Endothelial cell of umbilical vein (primary cell): ENCODE data around the gene GRIN3A. TPM values are rescaled to one million over a fixed set of nuclear protein-coding genes. Genes with fewer than 3 reads are reported as not detected.

Source experiments
- BruUV-seq: library from RNA; stranded (reverse); fragments of 400-500 nt; replicated peaks from 2 replicates; lab custom pipeline; 2021; lab: Mats Ljungman, UMichigan
- CTCF ChIA-PET: fragments of 300-600, 350-600 bp; sonication (Branson Sonifier 250); formaldehyde crosslinking; loops from one replicate; lab custom pipeline; 2021; ENCODE audit warnings: antibody characterized with exemption, inconsistent platforms; lab: Charles Lee
- POLR2A ChIA-PET: fragments of 300-600, 350-600 bp; sonication (Branson Sonifier 250); formaldehyde crosslinking; loops from one replicate; lab custom pipeline; 2021; ENCODE audit warnings: antibody characterized with exemption, inconsistent platforms; lab: Charles Lee
- DNase-seq: peaks from one replicate; pipeline ENCODE4 v3.0.0-alpha.2; 2011; ENCODE audit warnings: low read depth, low spot score
- FAIRE-seq: peaks from 2 replicates; lab custom pipeline; 2011; peaks lifted over from hg19 to GRCh38; lab: Jason Lieb, UNC
- H2AFZ ChIP-seq: 2 replicates; pipeline ENCODE4 v1.6.0; 2012; ENCODE audit warnings: low read depth, low read length, control low read depth, inconsistent platforms
- H3K27ac ChIP-seq: 2 replicates; pipeline ENCODE4 v1.5.1; 2011; ENCODE audit warnings: low read depth, mild to moderate bottlenecking, control low read depth, low read length, moderate library complexity; ENCODE audit not compliant: insufficient read depth
- H3K27me3 ChIP-seq, 2 experiments: 2 replicates each; pipeline versions ENCODE4 v1.6.0 to v1.6.1; 2011; ENCODE audit warnings: low read length in 2 of 2, mixed read lengths in 1 of 2; ENCODE audit not compliant: control insufficient read depth in 2 of 2, insufficient read depth in 2 of 2
- H3K36me3 ChIP-seq, 2 experiments: 2 replicates in 1 of 2; 3 replicates in 1 of 2; pipeline ENCODE4 v1.5.1; 2011; ENCODE audit warnings: low read length in 2 of 2, mild to moderate bottlenecking in 1 of 2, moderate library complexity in 1 of 2; ENCODE audit not compliant: control insufficient read depth in 2 of 2, insufficient read depth in 2 of 2; ENCODE audit errors: extremely low read depth in 1 of 2
- H3K4me1 ChIP-seq: 3 replicates; pipeline ENCODE4 v1.5.1; 2011; ENCODE audit warnings: mild to moderate bottlenecking, low read length; ENCODE audit not compliant: control insufficient read depth, insufficient read depth; ENCODE audit errors: extremely low read depth
- H3K4me2 ChIP-seq: 2 replicates; pipeline ENCODE4 v1.6.1; 2011; ENCODE audit warnings: low read length, control low read depth, mixed read lengths; ENCODE audit not compliant: insufficient read depth
- H3K4me3 ChIP-seq, 3 experiments: fragments of 200-600 bp in 1 of 3; sonication (generic), shearing (Covaris generic) in 1 of 3; replicated peaks in 1 of 3; 2 replicates each; pipeline ENCODE4 v1.5.1; 2011 to 2016; ENCODE audit warnings: control low read depth in 3 of 3, low read length in 3 of 3, mild to moderate bottlenecking in 2 of 3, inconsistent platforms in 1 of 3, low read depth in 1 of 3, moderate library complexity in 1 of 3; ENCODE audit not compliant: insufficient read depth in 1 of 3
- H3K79me2 ChIP-seq: 2 replicates; pipeline ENCODE4 v1.6.0; 2012; ENCODE audit warnings: low read length, inconsistent platforms; ENCODE audit not compliant: control insufficient read depth, insufficient read depth
- H3K9ac ChIP-seq: replicated peaks from 2 replicates; pipeline ENCODE3; 2011; ENCODE audit warnings: low read length, control low read depth; ENCODE audit not compliant: insufficient read depth; ENCODE audit errors: extremely low read depth
- H3K9me1 ChIP-seq: replicated peaks from 3 replicates; pipeline ENCODE4 v1.6.0; 2011; ENCODE audit warnings: mild to moderate bottlenecking, low read length; ENCODE audit not compliant: control insufficient read depth, insufficient read depth; ENCODE audit errors: extremely low read depth
- H3K9me3 ChIP-seq: replicated peaks from 2 replicates; pipeline ENCODE4 v1.5.1; 2012; ENCODE audit warnings: low read length, inconsistent platforms; ENCODE audit not compliant: control insufficient read depth, insufficient read depth
- H4K20me1 ChIP-seq: replicated peaks from 2 replicates; pipeline ENCODE3; 2011; ENCODE audit warnings: mild to moderate bottlenecking, low read length; ENCODE audit not compliant: control insufficient read depth, insufficient read depth; ENCODE audit errors: extremely low read depth
- EZH2 ChIP-seq: IDR thresholded peaks from 2 replicates; pipeline ENCODE4 v1.6.1; 2012; ENCODE audit warnings: borderline replicate concordance, low read depth, mild to moderate bottlenecking, moderate library complexity, low read length, inconsistent platforms; ENCODE audit not compliant: severe bottlenecking
- FOS ChIP-seq: IDR thresholded peaks from 2 replicates; pipeline ENCODE4 v1.6.1; 2011; ENCODE audit warnings: mild to moderate bottlenecking, low read length, moderate library complexity, borderline replicate concordance; ENCODE audit not compliant: insufficient read depth
- GATA2 ChIP-seq: IDR thresholded peaks from 2 replicates; pipeline ENCODE4 v1.7.0; 2011; ENCODE audit warnings: low read depth, mild to moderate bottlenecking, moderate library complexity, mixed read lengths, low read length; ENCODE audit not compliant: insufficient read length, insufficient read depth
- JUN ChIP-seq: IDR thresholded peaks from 2 replicates; pipeline ENCODE4 v1.6.1; 2011; ENCODE audit warnings: borderline replicate concordance, low read depth; ENCODE audit not compliant: insufficient read length, insufficient read depth
- MYC ChIP-seq: IDR thresholded peaks from one replicate; pipeline ENCODE4 v1.6.1; 2011; ENCODE audit warnings: mild to moderate bottlenecking, low read depth, low read length
- POLR2A ChIP-seq: IDR thresholded peaks from 2 replicates; pipeline ENCODE4 v1.6.1; 2012; ENCODE audit warnings: low read depth, mild to moderate bottlenecking, control low read depth, low read length
- POLR2AphosphoS5 ChIP-seq: IDR thresholded peaks from 2 replicates; pipeline ENCODE4 v1.6.1; 2012; ENCODE audit warnings: low read depth, mild to moderate bottlenecking, control low read depth, low read length, moderate library complexity; ENCODE audit not compliant: insufficient read depth
- dilution Hi-C: fragments of 300-500 bp; cut with MboI; formaldehyde crosslinking; loops from one replicate; pipeline ENCODE4 v1.15.0; 2019; ENCODE audit warnings: low sequenced_read_pairs; ENCODE audit not compliant: extremely low pct_ligation_motif_present
- intact Hi-C: fragments of 100-400 bp; cut with micrococcal nuclease; formaldehyde crosslinking; loops from one replicate; pipeline ENCODE4 v1.10.0; 2022
- polyA plus RNA-seq, 4 experiments: library from polyadenylated mRNA; depleted of rRNA in 3 of 4; stranded (reverse) in 3 of 4; unstranded in 1 of 4; fragments of >200 nt; gene quantifications; 2 replicates each; pipeline versions ENCODE4 v1.2.1 to v1.2.3, GENCODE V29; 2011 to 2012; ENCODE audit warnings: missing spikeins in 1 of 4
- total RNA-seq: library from RNA; stranded (reverse); gene quantifications from 2 replicates; pipeline ENCODE4 v1.2.3, GENCODE V29; 2021
- TF ChIP-seq, protein P1 (sequence below): IDR thresholded peaks from 2 replicates; pipeline ENCODE4 v1.6.1; 2011; ENCODE audit not compliant: insufficient read depth, insufficient read length
- TF ChIP-seq, protein P2 (sequence below), 2 donors: IDR thresholded peaks; 1 replicate in 1 of 2; 2 replicates in 1 of 2; pipeline ENCODE4 v1.5.1; 2011; ENCODE audit warnings: low read length in 2 of 2, mild to moderate bottlenecking in 2 of 2, moderate library complexity in 2 of 2, control low read depth in 1 of 2, inconsistent platforms in 1 of 2, low read depth in 1 of 2; ENCODE audit not compliant: insufficient read depth in 1 of 2; ENCODE audit errors: extremely low read depth in 1 of 2

Gene GRIN3A
- total and polyA plus RNA-seq, 2 donors (not counting 3 experiments of a cell fraction or from before 2014, with no cell fraction given), result not detected

DNA sequence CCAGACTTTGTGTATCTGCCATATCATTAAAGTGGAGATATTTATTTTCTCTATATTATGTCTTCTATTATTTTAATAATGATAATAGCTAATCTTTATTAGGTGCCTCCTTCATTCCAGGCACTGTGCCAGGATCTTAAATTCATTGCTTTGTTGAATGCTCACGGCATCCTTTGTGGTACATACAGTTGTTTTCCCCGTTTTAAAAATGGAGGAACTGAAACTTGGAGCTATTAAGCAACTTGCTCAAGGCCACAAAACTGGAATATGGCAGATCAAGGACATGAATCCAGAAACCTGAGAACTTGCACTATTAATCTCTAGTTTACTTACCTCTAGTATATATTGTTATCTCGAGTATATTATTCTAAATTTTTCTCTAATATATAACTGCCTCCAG, 102.2 kb downstream of the GRIN3A start:
- Histone ChIP-seq H3K4me1 (no peaks in the 10 kb centered on the region), H4K20me1 (no peaks in the 10 kb centered on the region), H3K9me3 (no peaks in the 10 kb centered on the region), H3K4me2 (no peak overlapping the region), H3K4me3 (no peak overlapping the region), H3K27ac (no peak overlapping the region), H3K27me3 (no peaks in the 10 kb centered on the region), H2AFZ (no peak overlapping the region), H3K79me2 (no peaks in the 10 kb centered on the region), H3K9me1 (no peaks in the 10 kb centered on the region), H3K36me3 (no peaks in the 10 kb centered on the region), H3K9ac (no peak overlapping the region)
- ChIA-PET CTCF (no interaction called here), POLR2A (no interaction called here)
- intact Hi-C loops (no loop called here), dilution Hi-C loops (no loop called here)
- DNase-seq, result no peak
- TF ChIP-seq EZH2 (no peak), GATA2 (no peak), FOS (no peak), POLR2AphosphoS5 (no peak), MYC (no peak), POLR2A (no peak), JUN (no peak)
- TF ChIP-seq, protein P1, sequence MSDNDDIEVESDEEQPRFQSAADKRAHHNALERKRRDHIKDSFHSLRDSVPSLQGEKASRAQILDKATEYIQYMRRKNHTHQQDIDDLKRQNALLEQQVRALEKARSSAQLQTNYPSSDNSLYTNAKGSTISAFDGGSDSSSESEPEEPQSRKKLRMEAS, result no peak
- TF ChIP-seq, protein P2, sequence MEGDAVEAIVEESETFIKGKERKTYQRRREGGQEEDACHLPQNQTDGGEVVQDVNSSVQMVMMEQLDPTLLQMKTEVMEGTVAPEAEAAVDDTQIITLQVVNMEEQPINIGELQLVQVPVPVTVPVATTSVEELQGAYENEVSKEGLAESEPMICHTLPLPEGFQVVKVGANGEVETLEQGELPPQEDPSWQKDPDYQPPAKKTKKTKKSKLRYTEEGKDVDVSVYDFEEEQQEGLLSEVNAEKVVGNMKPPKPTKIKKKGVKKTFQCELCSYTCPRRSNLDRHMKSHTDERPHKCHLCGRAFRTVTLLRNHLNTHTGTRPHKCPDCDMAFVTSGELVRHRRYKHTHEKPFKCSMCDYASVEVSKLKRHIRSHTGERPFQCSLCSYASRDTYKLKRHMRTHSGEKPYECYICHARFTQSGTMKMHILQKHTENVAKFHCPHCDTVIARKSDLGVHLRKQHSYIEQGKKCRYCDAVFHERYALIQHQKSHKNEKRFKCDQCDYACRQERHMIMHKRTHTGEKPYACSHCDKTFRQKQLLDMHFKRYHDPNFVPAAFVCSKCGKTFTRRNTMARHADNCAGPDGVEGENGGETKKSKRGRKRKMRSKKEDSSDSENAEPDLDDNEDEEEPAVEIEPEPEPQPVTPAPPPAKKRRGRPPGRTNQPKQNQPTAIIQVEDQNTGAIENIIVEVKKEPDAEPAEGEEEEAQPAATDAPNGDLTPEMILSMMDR (IDR thresholded peaks at IDR 0.05; ENCODE audit: extremely low read depth in 1 of 2, insufficient read depth in 1 of 2, low read depth in 1 of 2, low read length in 2 of 2), result no peak
- no TSS peak for BruUV-seq
- no peak for FAIRE-seq
